Renal pelvis (tissue), 4 donors: ENCODE measurements around the gene NLGN1. TPM values are rescaled to one million over a fixed set of nuclear protein-coding genes. Genes with fewer than 3 reads are reported as not detected.

ENCODE experiments used
- DNase-seq: peaks from one replicate; pipeline ENCODE4 v3.0.0-alpha.2; 2013
- polyA plus RNA-seq, 3 donors: library from polyadenylated mRNA; unstranded; fragments of 120-200 nt; gene quantifications; one replicate each; pipeline ENCODE4 v1.2.1, GENCODE V29; 2013; ENCODE audit not compliant: insufficient read length in 3 of 3

NLGN1 gene
- polyA plus RNA-seq, 3 donors = 1.5 to 2.2 (median 2.1) TPM

GRCh38 chr3:173761161-173761560 lies 363.6 kb downstream of the NLGN1 start:
- no peak for DNase-seq

GRCh38 chr3:173762501-173762900 lies 365.0 kb downstream of the NLGN1 start:
- DNase-seq = no peak

- DNase-seq = no peak
Measured at GRCh38 chr3:173770011-173770410, 372.5 kb downstream of the NLGN1 start.

GRCh38 chr3:173770796-173771573 lies 373.4 kb downstream of the NLGN1 start:
- DNase-seq = no peak

- DNase-seq = no peak
Measured at GRCh38 chr3:173773800-173774199, 376.3 kb downstream of the NLGN1 start.

- no peak for DNase-seq
Measured at GRCh38 chr3:173774294-173774693, 376.8 kb downstream of the NLGN1 start.

GRCh38 chr3:173778251-173778650 lies 380.7 kb downstream of the NLGN1 start:
- no peak for DNase-seq

GRCh38 chr3:173780067-173780466 lies 382.5 kb downstream of the NLGN1 start:
- no peak for DNase-seq

GRCh38 chr3:173785004-173785403 lies 387.5 kb downstream of the NLGN1 start:
- DNase-seq = no peak

GRCh38 chr3:173789530-173790162 lies 392.1 kb downstream of the NLGN1 start:
- DNase-seq = no peak

- DNase-seq = no peak
Measured at GRCh38 chr3:173793963-173794362, 396.4 kb downstream of the NLGN1 start.

GRCh38 chr3:173796405-173796804 lies 398.9 kb downstream of the NLGN1 start:
- peak; percentile 8 for DNase-seq

GRCh38 chr3:173796890-173797289 lies 399.3 kb downstream of the NLGN1 start:
- DNase-seq = no peak

- no peak for DNase-seq
Measured at GRCh38 chr3:173799060-173799816, 401.7 kb downstream of the NLGN1 start.

GRCh38 chr3:173800154-173800553 lies 402.6 kb downstream of the NLGN1 start:
- DNase-seq = no peak

GRCh38 chr3:173814809-173815208 lies 417.3 kb downstream of the NLGN1 start:
- DNase-seq = no peak

- no peak for DNase-seq
Measured at GRCh38 chr3:173819368-173819767, 421.8 kb downstream of the NLGN1 start.

GRCh38 chr3:173823911-173824460 lies 426.4 kb downstream of the NLGN1 start:
- no peak for DNase-seq

- DNase-seq = no peak
Measured at GRCh38 chr3:173825730-173826129, 428.2 kb downstream of the NLGN1 start.

GRCh38 chr3:173826416-173826815 lies 428.9 kb downstream of the NLGN1 start:
- DNase-seq = no peak

- DNase-seq = no peak
Measured at GRCh38 chr3:173826901-173827609, 429.5 kb downstream of the NLGN1 start.

- no peak for DNase-seq
Measured at GRCh38 chr3:173838644-173839043, 441.1 kb downstream of the NLGN1 start.
